Activated naive CD4-positive, alpha-beta T cell treated with anti-CD3 and anti-CD28 coated beads for 36 hours (primary cell): Measurements from ENCODE around the gene SHH. TPM values are rescaled to one million over a fixed set of nuclear protein-coding genes. Genes with fewer than 3 reads are reported as not detected.

ENCODE experiments used
- CTCF ChIA-PET: fragments of 350-600 bp; sonication (Branson Sonifier 250); formaldehyde crosslinking; loops from one replicate; lab custom pipeline; 2021; ENCODE audit warnings: antibody characterized with exemption; lab: Charles Lee
- DNase-seq: peaks from one replicate; pipeline ENCODE4 v3.0.0-alpha.2; 2020
- H3K27ac Mint-ChIP-seq: one replicate; pipeline ENCODE4 v1.8.0; 2021; ENCODE audit warnings: mild to moderate bottlenecking, mixed read lengths
- H3K27me3 Mint-ChIP-seq: one replicate; pipeline ENCODE4 v1.8.0; 2021; ENCODE audit warnings: low read depth, mixed read lengths
- H3K36me3 Mint-ChIP-seq: one replicate; pipeline ENCODE4 v1.8.0; 2021; ENCODE audit warnings: low read depth, mixed read lengths
- H3K4me1 Mint-ChIP-seq: one replicate; pipeline ENCODE4 v1.8.0; 2021; ENCODE audit warnings: low read depth, mixed read lengths
- H3K4me3 Mint-ChIP-seq: one replicate; pipeline ENCODE4 v1.8.0; 2021; ENCODE audit warnings: mild to moderate bottlenecking, moderate library complexity, mixed read lengths
- H3K9me3 Mint-ChIP-seq: one replicate; pipeline ENCODE4 v1.8.0; 2021; ENCODE audit warnings: mixed read lengths
- intact Hi-C: fragments of 100-400 bp; cut with micrococcal nuclease; formaldehyde crosslinking; loops from one replicate; pipeline ENCODE4 v1.15.1; 2023
- total RNA-seq, 2 experiments: library from RNA; stranded (reverse); gene quantifications; one replicate each; pipeline ENCODE4 v1.2.3, GENCODE V29; 2021

SHH gene
- total RNA-seq, 2 experiments from 2014 or later: not detected

GRCh38 chr7:155807065-155807671 is 5.1 kb downstream of the SHH start:
- intact Hi-C loops: loop anchor here (5.0 kb wide), 5 partner anchors 350 to 1885 kb away; partner anchors contain the start of genes EN2, LMBR1 and NOM1
- DNase-seq: no peak
- Mint-ChIP-seq H3K9me3 (no peaks in the 10 kb centered on the region), H3K27me3 (peaks cover 61% of the 10 kb centered on the region), H3K4me3 (no peak overlapping the region), H3K27ac (no peak overlapping the region), H3K4me1 (peaks cover 39% of the 10 kb centered on the region), H3K36me3 (no peaks in the 10 kb centered on the region)
- CTCF ChIA-PET: no interaction called here

GRCh38 chr7:155806096-155806871 is 6.0 kb downstream of the SHH start:
- intact Hi-C loops: loop anchor here (5.0 kb wide), 5 partner anchors 349 to 1886 kb away; partner anchors contain the start of genes EN2, LMBR1 and NOM1
- Mint-ChIP-seq H3K36me3 (no peaks in the 10 kb centered on the region), H3K27ac (no peak overlapping the region), H3K9me3 (no peaks in the 10 kb centered on the region), H3K27me3 (peaks cover 55% of the 10 kb centered on the region), H3K4me3 (no peak overlapping the region), H3K4me1 (peaks cover 31% of the 10 kb centered on the region)
- CTCF ChIA-PET: interaction anchor here (1.0 kb wide), 1 partner anchor 33 kb away, joined by 3 read pairs; no protein-coding TSS in a partner anchor
- DNase-seq: no peak

GRCh38 chr7:155805826-155806095 is 6.5 kb downstream of the SHH start:
- DNase-seq: no peak
- no peaks in the 10 kb centered on the region for H3K9me3 Mint-ChIP-seq
- CTCF ChIA-PET: interaction anchor here (1.0 kb wide), 1 partner anchor 34 kb away, joined by 3 read pairs; no protein-coding TSS in a partner anchor
- intact Hi-C loops: loop anchor here (5.0 kb wide), 5 partner anchors 348 to 1887 kb away; partner anchors contain the start of genes EN2, LMBR1 and NOM1
- H3K27ac Mint-ChIP-seq: no peak overlapping the region
- H3K36me3 Mint-ChIP-seq: no peaks in the 10 kb centered on the region
- peaks cover 55% of the 10 kb centered on the region for H3K27me3 Mint-ChIP-seq
- H3K4me1 Mint-ChIP-seq: peaks cover 28% of the 10 kb centered on the region
- H3K4me3 Mint-ChIP-seq: no peak overlapping the region

- DNase-seq: peak; percentile 65
- H3K27ac Mint-ChIP-seq: no peak overlapping the region
- H3K36me3 Mint-ChIP-seq: no peaks in the 10 kb centered on the region
- intact Hi-C loops: loop anchor here (5.0 kb wide), 5 partner anchors 348 to 1887 kb away; partner anchors contain the start of genes EN2, LMBR1 and NOM1
- H3K27me3 Mint-ChIP-seq: peaks cover 54% of the 10 kb centered on the region
- H3K4me1 Mint-ChIP-seq: peaks cover 25% of the 10 kb centered on the region
- H3K9me3 Mint-ChIP-seq: no peaks in the 10 kb centered on the region
- CTCF ChIA-PET: interaction anchor here (1.0 kb wide), 1 partner anchor 34 kb away, joined by 3 read pairs; no protein-coding TSS in a partner anchor
- H3K4me3 Mint-ChIP-seq: peak overlapping the region; percentile 17
These were observed 7.1 kb downstream of the SHH start for GRCh38 chr7:155804897-155805825.

GRCh38 chr7:155804431-155804831 is 7.8 kb downstream of the SHH start:
- Mint-ChIP-seq H3K4me1 (peaks cover 23% of the 10 kb centered on the region), H3K36me3 (no peaks in the 10 kb centered on the region), H3K27ac (no peak overlapping the region), H3K4me3 (no peak overlapping the region), H3K27me3 (peaks cover 60% of the 10 kb centered on the region), H3K9me3 (no peaks in the 10 kb centered on the region)
- intact Hi-C loops: no loop called here
- CTCF ChIA-PET: interaction anchor here (1.1 to 1.2 kb wide), 2 partner anchors 8 to 17 kb away, joined by 3 to 4 read pairs; partner anchors contain the start of gene SHH
- no peak for DNase-seq

- intact Hi-C loops: no loop called here
- peak overlapping the region; percentile 70 for H3K4me3 Mint-ChIP-seq
- CTCF ChIA-PET: interaction anchor here (1.1 to 1.2 kb wide), 2 partner anchors 9 to 18 kb away, joined by 3 to 4 read pairs; partner anchors contain the start of gene SHH
- H3K27me3 Mint-ChIP-seq: peaks cover 61% of the 10 kb centered on the region
- DNase-seq: no peak
- H3K4me1 Mint-ChIP-seq: peaks cover 20% of the 10 kb centered on the region
- H3K36me3 Mint-ChIP-seq: no peaks in the 10 kb centered on the region
- H3K9me3 Mint-ChIP-seq: no peaks in the 10 kb centered on the region
- H3K27ac Mint-ChIP-seq: no peak overlapping the region
These were observed 8.6 kb downstream of the SHH start for GRCh38 chr7:155803418-155804376.

GRCh38 chr7:155802906-155803417 is 9.3 kb downstream of the SHH start:
- H3K9me3 Mint-ChIP-seq: no peaks in the 10 kb centered on the region
- peaks cover 63% of the 10 kb centered on the region for H3K27me3 Mint-ChIP-seq
- H3K4me3 Mint-ChIP-seq: no peak overlapping the region
- CTCF ChIA-PET: no interaction called here
- intact Hi-C loops: no loop called here
- H3K36me3 Mint-ChIP-seq: no peaks in the 10 kb centered on the region
- no peak for DNase-seq
- no peak overlapping the region for H3K27ac Mint-ChIP-seq
- H3K4me1 Mint-ChIP-seq: peaks cover 19% of the 10 kb centered on the region

GRCh38 chr7:155802291-155802690 is 10.0 kb downstream of the SHH start:
- peaks cover 12% of the 10 kb centered on the region for H3K4me1 Mint-ChIP-seq
- no peaks in the 10 kb centered on the region for H3K9me3 Mint-ChIP-seq
- H3K27me3 Mint-ChIP-seq: peaks cover 56% of the 10 kb centered on the region
- intact Hi-C loops: no loop called here
- no peak overlapping the region for H3K27ac Mint-ChIP-seq
- no peaks in the 10 kb centered on the region for H3K36me3 Mint-ChIP-seq
- CTCF ChIA-PET: no interaction called here
- peak overlapping the region; percentile 6 for H3K4me3 Mint-ChIP-seq
- no peak for DNase-seq

- H3K9me3 Mint-ChIP-seq: no peaks in the 10 kb centered on the region
These were observed 11.5 kb downstream of the SHH start for GRCh38 chr7:155800741-155801267.

GRCh38 chr7:155800301-155800700 is 12.0 kb downstream of the SHH start:
- intact Hi-C loops: no loop called here
- no peaks in the 10 kb centered on the region for H3K36me3 Mint-ChIP-seq
- no peaks in the 10 kb centered on the region for H3K9me3 Mint-ChIP-seq
- no peak overlapping the region for H3K4me3 Mint-ChIP-seq
- peaks cover 4% of the 10 kb centered on the region for H3K4me1 Mint-ChIP-seq
- no peak overlapping the region for H3K27ac Mint-ChIP-seq
- DNase-seq: no peak
- H3K27me3 Mint-ChIP-seq: peaks cover 43% of the 10 kb centered on the region
- CTCF ChIA-PET: no interaction called here

More at GRCh38 chr7:155800741-155801267, 11.5 kb downstream of the SHH start:
- no peak overlapping the region for H3K4me3 Mint-ChIP-seq
- CTCF ChIA-PET: interaction anchor here (0.6 kb wide), 1 partner anchor 23 kb away, joined by 3 read pairs; no protein-coding TSS in a partner anchor
- no peaks in the 10 kb centered on the region for H3K36me3 Mint-ChIP-seq
- H3K27ac Mint-ChIP-seq: no peak overlapping the region
- peaks cover 4% of the 10 kb centered on the region for H3K4me1 Mint-ChIP-seq
- intact Hi-C loops: no loop called here
- no peak for DNase-seq
- H3K27me3 Mint-ChIP-seq: peaks cover 43% of the 10 kb centered on the region
